ENCODE results near the gene PHF21B. TPM values are rescaled to one million over a fixed set of nuclear protein-coding genes. Genes with fewer than 3 reads are reported as not detected.

The PHF21B gene
- total and polyA plus RNA-seq, 2 donors (not counting 3 experiments of a cell fraction or from before 2014, with no cell fraction given): not detected

DNA sequence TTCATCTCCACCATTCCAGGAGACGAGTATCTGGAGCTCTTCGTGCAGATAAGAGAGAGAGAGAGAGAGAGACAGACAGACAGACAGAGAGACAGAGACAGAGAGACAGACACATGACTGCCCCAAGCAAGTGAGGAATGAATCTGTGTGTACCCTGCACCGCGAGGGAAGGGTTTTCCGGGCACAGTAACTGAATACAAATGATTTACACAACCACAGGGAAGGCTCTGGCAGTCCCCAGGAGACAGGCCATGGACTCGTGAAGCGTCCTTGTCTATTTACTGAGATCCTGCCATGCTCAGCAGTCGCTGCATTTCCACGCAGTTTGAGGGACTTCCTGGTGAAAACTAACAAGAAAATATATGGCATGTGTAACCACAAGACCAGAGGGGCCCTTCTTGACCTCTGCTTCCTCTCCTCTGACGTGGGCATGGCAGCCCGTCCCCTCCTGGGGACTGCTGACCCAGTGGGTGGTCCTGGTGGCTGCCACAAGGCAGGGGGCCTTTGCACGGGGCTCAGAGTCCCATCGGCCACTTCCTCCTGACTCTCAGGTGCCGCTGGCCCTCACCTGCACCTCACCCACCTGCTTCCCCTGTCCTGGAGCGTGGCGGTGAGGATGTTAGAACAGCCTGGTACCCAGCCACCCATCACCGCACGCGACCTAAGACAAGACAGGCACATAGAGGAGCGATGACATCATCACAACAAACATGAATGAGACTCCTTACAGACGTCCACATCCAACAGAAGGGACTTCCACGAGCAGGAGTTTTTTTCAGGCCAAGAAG lies 75.9 kb downstream of the PHF21B start:
- no peaks in the 10 kb centered on the region for H3K4me1 ChIP-seq (ENCODE audit: control insufficient read depth, extremely low read depth, insufficient read depth, low read length)
- dilution Hi-C loops (cut with MboI; ENCODE audit: extremely low pct_ligation_motif_present, low sequenced_read_pairs): no loop called here
- no TSS peak for BruUV-seq (replicated peaks)
- ChIA-PET CTCF (no interaction called here), POLR2A (no interaction called here)
- H4K20me1 ChIP-seq (replicated peaks; ENCODE audit: control insufficient read depth, extremely low read depth, insufficient read depth, low read length): no peaks in the 10 kb centered on the region
- H3K36me3 ChIP-seq (ENCODE audit: control insufficient read depth in 2 of 2, extremely low read depth in 1 of 2, insufficient read depth in 2 of 2, low read length in 2 of 2): no peaks in the 10 kb centered on the region
- no peak overlapping the region for H3K4me3 ChIP-seq (replicated peaks in 1 of 3; ENCODE audit: insufficient read depth in 1 of 3, low read depth in 1 of 3, low read length in 3 of 3)
- H3K9me1 ChIP-seq (replicated peaks; ENCODE audit: control insufficient read depth, extremely low read depth, insufficient read depth, low read length): no peaks in the 10 kb centered on the region
- H3K27me3 ChIP-seq (ENCODE audit: control insufficient read depth in 2 of 2, insufficient read depth in 2 of 2, low read length in 2 of 2): no peaks in the 10 kb centered on the region
- no peak overlapping the region for H2AFZ ChIP-seq (ENCODE audit: low read depth, low read length)
- no peak overlapping the region for H3K27ac ChIP-seq (ENCODE audit: insufficient read depth, low read depth, low read length)
- FAIRE-seq (no peak), DNase-seq (ENCODE audit: low read depth, low spot score) (no peak)
- intact Hi-C loops (cut with micrococcal nuclease): no loop called here
- H3K9me3 ChIP-seq (replicated peaks; ENCODE audit: control insufficient read depth, insufficient read depth, low read length): no peaks in the 10 kb centered on the region
- H3K4me2 ChIP-seq (ENCODE audit: insufficient read depth, low read length): no peak overlapping the region
- TF ChIP-seq EZH2 (IDR thresholded peaks at IDR 0.05; ENCODE audit: borderline replicate concordance, low read depth, low read length, severe bottlenecking): no peak
- TF ChIP-seq, protein P1, sequence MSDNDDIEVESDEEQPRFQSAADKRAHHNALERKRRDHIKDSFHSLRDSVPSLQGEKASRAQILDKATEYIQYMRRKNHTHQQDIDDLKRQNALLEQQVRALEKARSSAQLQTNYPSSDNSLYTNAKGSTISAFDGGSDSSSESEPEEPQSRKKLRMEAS (IDR thresholded peaks at IDR 0.05; ENCODE audit: insufficient read depth, insufficient read length): no peak
- no peak for TF ChIP-seq MYC (IDR thresholded peaks at IDR 0.05; ENCODE audit: low read depth, low read length)
- TF ChIP-seq GATA2 (IDR thresholded peaks at IDR 0.05; ENCODE audit: insufficient read depth, insufficient read length, low read depth, low read length): no peak
- TF ChIP-seq FOS (IDR thresholded peaks at IDR 0.05; ENCODE audit: borderline replicate concordance, insufficient read depth, low read length): no peak
- no peak for TF ChIP-seq POLR2AphosphoS5 (IDR thresholded peaks at IDR 0.05; ENCODE audit: insufficient read depth, low read depth, low read length)
- TF ChIP-seq JUN (IDR thresholded peaks at IDR 0.05; ENCODE audit: borderline replicate concordance, insufficient read depth, insufficient read length, low read depth): no peak
- no peak for TF ChIP-seq POLR2A (IDR thresholded peaks at IDR 0.05; ENCODE audit: low read depth, low read length)
- TF ChIP-seq, protein P2, sequence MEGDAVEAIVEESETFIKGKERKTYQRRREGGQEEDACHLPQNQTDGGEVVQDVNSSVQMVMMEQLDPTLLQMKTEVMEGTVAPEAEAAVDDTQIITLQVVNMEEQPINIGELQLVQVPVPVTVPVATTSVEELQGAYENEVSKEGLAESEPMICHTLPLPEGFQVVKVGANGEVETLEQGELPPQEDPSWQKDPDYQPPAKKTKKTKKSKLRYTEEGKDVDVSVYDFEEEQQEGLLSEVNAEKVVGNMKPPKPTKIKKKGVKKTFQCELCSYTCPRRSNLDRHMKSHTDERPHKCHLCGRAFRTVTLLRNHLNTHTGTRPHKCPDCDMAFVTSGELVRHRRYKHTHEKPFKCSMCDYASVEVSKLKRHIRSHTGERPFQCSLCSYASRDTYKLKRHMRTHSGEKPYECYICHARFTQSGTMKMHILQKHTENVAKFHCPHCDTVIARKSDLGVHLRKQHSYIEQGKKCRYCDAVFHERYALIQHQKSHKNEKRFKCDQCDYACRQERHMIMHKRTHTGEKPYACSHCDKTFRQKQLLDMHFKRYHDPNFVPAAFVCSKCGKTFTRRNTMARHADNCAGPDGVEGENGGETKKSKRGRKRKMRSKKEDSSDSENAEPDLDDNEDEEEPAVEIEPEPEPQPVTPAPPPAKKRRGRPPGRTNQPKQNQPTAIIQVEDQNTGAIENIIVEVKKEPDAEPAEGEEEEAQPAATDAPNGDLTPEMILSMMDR (IDR thresholded peaks at IDR 0.05; ENCODE audit: extremely low read depth in 1 of 2, insufficient read depth in 1 of 2, low read depth in 1 of 2, low read length in 2 of 2): no peak
- no peak overlapping the region for H3K9ac ChIP-seq (replicated peaks; ENCODE audit: extremely low read depth, insufficient read depth, low read length)
- H3K79me2 ChIP-seq (ENCODE audit: control insufficient read depth, insufficient read depth, low read length): no peaks in the 10 kb centered on the region
